ENCODE measurements around the gene ACAN.

Gene ACAN

DNA sequence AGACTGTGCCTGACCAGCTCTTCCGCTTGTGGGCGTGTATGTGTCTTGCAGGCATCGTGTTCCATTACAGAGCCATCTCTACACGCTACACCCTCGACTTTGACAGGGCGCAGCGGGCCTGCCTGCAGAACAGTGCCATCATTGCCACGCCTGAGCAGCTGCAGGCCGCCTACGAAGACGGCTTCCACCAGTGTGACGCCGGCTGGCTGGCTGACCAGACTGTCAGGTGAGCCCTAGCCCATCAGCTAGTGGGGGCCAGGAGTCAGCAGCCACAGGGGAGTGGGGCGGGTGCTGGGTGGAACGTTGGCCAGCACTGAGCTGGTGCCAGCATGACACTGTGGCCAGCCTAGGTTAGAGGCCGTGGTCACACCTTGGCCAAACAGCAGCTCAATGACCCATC is 36.7 kb downstream of the ACAN start:
- DNase-seq (ENCODE audit: insufficient read length, low spot score) (no peak), FAIRE-seq (no peak)
- TF ChIP-seq, protein P1, sequence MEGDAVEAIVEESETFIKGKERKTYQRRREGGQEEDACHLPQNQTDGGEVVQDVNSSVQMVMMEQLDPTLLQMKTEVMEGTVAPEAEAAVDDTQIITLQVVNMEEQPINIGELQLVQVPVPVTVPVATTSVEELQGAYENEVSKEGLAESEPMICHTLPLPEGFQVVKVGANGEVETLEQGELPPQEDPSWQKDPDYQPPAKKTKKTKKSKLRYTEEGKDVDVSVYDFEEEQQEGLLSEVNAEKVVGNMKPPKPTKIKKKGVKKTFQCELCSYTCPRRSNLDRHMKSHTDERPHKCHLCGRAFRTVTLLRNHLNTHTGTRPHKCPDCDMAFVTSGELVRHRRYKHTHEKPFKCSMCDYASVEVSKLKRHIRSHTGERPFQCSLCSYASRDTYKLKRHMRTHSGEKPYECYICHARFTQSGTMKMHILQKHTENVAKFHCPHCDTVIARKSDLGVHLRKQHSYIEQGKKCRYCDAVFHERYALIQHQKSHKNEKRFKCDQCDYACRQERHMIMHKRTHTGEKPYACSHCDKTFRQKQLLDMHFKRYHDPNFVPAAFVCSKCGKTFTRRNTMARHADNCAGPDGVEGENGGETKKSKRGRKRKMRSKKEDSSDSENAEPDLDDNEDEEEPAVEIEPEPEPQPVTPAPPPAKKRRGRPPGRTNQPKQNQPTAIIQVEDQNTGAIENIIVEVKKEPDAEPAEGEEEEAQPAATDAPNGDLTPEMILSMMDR (IDR thresholded peaks at IDR 0.05; ENCODE audit: insufficient read depth, missing control alignments): no peak

DNA sequence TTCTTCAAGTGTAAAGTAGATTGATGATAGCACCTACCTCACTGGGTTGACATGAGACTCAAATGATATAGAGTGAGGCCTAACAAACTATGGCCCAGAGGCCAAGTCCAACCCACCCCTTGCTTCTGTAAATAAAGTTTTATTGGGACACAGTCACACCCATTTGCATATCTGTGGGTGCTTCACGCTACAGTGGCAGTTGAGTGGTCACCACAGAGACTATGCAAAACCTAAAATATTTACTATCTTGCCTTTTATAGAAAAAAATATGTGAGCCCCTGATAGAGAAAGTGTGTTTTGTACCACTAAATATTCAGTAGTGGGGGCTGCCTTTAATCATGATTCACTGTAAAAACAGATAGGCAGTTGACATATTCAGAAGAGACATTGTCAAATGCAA is 38.0 kb downstream of the ACAN start:
- TF ChIP-seq, protein P1 (IDR thresholded peaks at IDR 0.05; ENCODE audit: insufficient read depth, missing control alignments): no peak
- DNase-seq (ENCODE audit: insufficient read length, low spot score): no peak
- no peak for FAIRE-seq

DNA sequence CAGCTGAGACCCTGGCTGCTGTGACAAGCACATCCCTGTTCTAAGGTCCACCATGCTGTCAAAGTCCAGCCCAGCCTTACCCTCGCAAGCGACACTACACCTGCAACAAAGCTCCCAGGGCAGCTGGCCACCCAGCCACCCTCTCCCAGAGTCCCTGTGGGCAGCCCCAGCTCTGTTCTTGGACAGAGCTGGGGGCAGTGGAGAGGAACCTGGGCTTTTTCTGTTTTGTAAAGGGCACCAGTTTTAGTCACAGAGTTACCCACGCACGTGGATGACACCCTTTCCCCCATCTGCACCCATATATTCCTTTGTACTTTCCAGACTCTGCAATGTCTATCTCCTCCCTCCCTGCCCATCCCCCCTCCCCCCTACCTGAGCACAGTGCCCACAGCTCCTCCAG is 38.9 kb downstream of the ACAN start:
- no peak for FAIRE-seq
- no peak for DNase-seq (ENCODE audit: insufficient read length, low spot score)
- TF ChIP-seq, protein P1 (IDR thresholded peaks at IDR 0.05; ENCODE audit: insufficient read depth, missing control alignments): no peak

DNA sequence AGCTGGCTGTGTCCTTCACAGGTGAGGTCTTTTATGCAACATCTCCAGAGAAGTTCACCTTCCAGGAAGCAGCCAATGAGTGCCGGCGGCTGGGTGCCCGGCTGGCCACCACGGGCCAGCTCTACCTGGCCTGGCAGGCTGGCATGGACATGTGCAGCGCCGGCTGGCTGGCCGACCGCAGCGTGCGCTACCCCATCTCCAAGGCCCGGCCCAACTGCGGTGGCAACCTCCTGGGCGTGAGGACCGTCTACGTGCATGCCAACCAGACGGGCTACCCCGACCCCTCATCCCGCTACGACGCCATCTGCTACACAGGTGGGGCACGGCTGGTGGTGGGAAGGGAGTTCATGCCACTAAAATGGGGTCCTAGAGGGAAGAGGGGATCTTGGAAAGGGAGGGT is 40.1 kb downstream of the ACAN start:
- TF ChIP-seq, protein P1 (IDR thresholded peaks at IDR 0.05; ENCODE audit: insufficient read depth, missing control alignments): no peak
- DNase-seq (ENCODE audit: insufficient read length, low spot score): no peak
- FAIRE-seq: no peak

DNA sequence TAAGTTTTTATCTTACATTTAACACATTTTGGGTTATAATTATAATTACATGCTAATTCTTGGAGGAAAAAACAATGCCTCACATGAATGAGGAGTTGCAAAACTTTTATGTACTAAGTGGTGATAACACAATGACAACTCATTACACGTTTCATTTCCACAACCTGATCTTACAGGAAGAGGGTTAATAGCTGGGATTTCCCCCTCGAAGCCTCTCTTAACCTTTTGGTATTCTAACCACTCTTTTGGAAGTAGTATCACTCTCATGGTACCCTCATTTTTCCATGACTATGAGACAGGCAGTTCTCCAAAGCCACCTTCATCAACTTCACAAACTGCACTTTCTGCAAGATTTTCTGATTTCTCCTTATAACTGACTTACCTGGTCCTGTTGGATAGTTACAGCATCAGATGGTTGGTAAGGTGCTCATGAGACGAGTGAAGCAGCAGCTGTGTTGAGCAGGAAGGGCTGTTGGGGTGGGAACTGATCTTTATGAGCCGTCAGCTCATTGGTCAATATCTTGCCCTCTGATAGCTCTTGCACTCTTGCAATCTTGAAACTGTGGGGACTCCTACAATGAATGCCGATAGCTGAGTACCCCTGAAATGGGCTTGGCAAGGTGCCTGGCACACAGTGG is 41.6 kb downstream of the ACAN start:
- no peak for FAIRE-seq
- DNase-seq (ENCODE audit: insufficient read length, low spot score): no peak
- TF ChIP-seq, protein P1 (IDR thresholded peaks at IDR 0.05; ENCODE audit: insufficient read depth, missing control alignments): no peak

DNA sequence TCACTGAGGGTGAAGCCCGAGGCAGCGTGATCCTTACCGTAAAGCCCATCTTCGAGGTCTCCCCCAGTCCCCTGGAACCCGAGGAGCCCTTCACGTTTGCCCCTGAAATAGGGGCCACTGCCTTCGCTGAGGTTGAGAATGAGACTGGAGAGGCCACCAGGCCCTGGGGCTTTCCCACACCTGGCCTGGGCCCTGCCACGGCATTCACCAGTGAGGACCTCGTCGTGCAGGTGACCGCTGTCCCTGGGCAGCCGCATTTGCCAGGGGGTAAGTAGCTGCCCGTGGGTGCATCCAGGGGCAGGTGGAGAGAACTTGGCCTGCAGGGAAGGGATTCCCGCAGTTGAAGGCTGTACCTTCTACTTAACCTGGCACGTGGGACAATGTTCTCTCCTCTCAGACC is 42.4 kb downstream of the ACAN start:
- DNase-seq (ENCODE audit: insufficient read length, low spot score) (no peak), FAIRE-seq (no peak)
- TF ChIP-seq, protein P1 (IDR thresholded peaks at IDR 0.05; ENCODE audit: insufficient read depth, missing control alignments): no peak

DNA sequence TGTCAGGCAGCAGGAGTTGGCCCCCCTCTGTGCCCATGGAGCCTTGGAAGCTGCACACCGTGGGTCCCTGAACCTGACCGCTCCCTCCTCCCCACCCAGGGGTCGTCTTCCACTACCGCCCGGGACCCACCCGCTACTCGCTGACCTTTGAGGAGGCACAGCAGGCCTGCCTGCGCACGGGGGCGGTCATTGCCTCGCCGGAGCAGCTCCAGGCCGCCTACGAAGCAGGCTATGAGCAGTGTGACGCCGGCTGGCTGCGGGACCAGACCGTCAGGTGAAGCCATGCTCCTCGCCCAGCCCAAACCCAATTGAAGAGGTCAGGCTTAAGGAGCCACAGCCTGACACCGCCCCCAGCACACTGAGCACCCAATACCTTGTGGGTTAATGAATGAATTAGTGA is 43.9 kb downstream of the ACAN start:
- FAIRE-seq (no peak), DNase-seq (ENCODE audit: insufficient read length, low spot score) (no peak)
- TF ChIP-seq, protein P1 (IDR thresholded peaks at IDR 0.05; ENCODE audit: insufficient read depth, missing control alignments): no peak
